GM12865 (cell line): Measurements from ENCODE around the gene UBE2J2.

Experiments
- DNase-seq: peaks from one replicate; pipeline ENCODE4 v3.0.0; 2010; ENCODE audit warnings: low read depth
- H3K4me3 ChIP-seq: 2 replicates; pipeline ENCODE4 v1.5.1; 2011; ENCODE audit warnings: mild to moderate bottlenecking, low read depth, low read length, control low read depth
- TF ChIP-seq, protein P1 (sequence below): IDR thresholded peaks from 2 replicates; pipeline ENCODE4 v1.5.1; 2011; ENCODE audit warnings: low read length, control low read depth, low read depth, inconsistent platforms; ENCODE audit not compliant: insufficient read depth; ENCODE audit errors: missing control alignments

UBE2J2 gene

DNA sequence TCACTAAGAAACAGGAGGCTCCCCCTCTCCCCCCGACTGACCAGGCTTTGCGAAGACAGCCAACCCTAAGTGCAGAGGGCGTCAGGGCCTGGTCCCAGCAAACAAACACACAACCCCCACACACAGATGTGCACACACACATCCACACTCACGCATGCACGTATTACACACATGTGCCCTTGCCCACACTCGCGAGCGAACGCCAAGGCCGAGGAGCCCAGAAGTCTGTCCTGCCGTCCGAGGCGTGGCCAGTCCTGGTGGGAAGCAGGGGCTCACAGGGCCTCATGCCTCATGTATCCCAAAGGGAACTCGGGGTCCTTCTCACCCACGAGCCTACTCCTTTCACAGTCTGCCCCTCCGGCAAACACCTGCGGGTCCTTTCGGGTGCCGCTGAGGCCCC, 43.9 kb downstream of the UBE2J2 start:
- TF ChIP-seq, protein P1, sequence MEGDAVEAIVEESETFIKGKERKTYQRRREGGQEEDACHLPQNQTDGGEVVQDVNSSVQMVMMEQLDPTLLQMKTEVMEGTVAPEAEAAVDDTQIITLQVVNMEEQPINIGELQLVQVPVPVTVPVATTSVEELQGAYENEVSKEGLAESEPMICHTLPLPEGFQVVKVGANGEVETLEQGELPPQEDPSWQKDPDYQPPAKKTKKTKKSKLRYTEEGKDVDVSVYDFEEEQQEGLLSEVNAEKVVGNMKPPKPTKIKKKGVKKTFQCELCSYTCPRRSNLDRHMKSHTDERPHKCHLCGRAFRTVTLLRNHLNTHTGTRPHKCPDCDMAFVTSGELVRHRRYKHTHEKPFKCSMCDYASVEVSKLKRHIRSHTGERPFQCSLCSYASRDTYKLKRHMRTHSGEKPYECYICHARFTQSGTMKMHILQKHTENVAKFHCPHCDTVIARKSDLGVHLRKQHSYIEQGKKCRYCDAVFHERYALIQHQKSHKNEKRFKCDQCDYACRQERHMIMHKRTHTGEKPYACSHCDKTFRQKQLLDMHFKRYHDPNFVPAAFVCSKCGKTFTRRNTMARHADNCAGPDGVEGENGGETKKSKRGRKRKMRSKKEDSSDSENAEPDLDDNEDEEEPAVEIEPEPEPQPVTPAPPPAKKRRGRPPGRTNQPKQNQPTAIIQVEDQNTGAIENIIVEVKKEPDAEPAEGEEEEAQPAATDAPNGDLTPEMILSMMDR = no peak
- H3K4me3 ChIP-seq = no peak overlapping the region
- no peak for DNase-seq

DNA sequence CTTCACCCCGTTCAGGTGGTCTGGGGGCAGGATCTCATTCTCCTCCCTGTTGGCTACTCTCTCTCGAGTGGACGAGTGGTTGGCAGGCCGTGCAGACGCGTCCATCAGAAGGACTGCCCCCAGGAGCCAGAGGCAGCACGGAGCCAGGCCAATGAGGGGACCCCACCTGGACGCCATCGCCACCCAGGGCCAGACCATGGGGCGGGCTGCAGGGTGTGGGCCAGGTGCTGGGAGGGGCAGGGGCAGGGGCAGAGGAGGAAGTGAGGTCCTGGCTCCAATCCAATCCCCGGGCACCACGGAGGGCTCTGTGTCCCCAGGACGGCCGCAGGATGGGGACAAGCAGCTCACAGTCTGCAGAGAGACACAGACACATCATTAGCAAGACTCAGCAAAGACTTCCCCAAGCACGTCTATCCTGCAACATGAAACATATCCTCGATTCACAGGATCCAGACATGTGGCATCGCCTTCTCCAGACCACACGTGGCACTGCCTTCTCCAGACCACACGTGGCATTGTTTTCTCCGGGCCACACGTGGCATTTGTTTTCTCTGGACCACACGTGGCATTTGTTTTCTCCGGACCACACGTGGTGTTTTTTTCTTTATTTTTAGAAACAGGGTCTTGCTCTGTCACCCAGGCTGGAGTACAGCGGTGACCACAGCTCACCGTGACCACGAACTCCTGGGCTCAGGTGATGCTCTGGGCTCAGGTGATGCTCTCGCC, 44.9 kb downstream of the UBE2J2 start:
- DNase-seq = no peak
- TF ChIP-seq, protein P1 = no peak
- H3K4me3 ChIP-seq = no peak overlapping the region

DNA sequence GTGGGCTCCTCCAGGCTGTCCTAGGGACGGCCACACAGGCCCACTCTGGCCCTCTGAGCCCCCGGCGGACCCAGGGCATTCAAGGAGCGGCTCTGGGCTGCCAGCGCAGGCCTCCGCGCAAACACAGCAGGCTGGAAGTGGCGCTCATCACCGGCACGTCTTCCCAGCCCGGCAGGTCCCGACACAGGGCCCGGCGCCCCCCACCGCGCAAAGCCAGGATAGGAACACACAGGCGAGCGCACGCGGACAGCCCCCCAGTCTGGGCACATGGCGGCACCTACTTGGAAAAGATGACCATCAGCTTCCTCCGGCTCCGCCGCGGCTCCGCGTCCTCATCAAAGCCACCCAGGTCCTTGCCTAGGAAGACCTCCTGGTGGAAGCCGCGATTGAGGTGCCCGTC, 45.5 kb downstream of the UBE2J2 start:
- TF ChIP-seq, protein P1 = no peak
- DNase-seq = no peak
- H3K4me3 ChIP-seq = no peak overlapping the region

DNA sequence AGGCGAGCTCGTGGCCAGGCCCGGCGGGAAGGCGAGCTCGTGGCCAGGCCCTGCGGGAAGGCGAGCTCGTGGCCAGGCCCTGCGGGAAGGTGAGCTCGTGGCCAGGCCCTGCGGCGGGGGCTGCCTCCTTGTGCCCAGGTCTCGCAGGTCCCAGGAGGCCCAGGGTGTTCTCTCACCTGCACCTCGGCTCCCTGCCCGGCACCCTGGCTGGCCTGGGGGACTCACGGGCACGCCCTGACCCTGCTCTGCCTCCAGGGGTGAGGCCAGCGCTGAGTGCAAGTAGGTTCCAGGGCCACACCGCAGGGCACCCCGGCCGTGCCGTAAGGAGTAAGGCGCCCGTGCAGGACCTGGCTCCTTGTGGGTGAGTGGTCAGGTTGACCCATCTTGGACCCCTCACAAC, 46.3 kb downstream of the UBE2J2 start:
- DNase-seq = no peak

DNA sequence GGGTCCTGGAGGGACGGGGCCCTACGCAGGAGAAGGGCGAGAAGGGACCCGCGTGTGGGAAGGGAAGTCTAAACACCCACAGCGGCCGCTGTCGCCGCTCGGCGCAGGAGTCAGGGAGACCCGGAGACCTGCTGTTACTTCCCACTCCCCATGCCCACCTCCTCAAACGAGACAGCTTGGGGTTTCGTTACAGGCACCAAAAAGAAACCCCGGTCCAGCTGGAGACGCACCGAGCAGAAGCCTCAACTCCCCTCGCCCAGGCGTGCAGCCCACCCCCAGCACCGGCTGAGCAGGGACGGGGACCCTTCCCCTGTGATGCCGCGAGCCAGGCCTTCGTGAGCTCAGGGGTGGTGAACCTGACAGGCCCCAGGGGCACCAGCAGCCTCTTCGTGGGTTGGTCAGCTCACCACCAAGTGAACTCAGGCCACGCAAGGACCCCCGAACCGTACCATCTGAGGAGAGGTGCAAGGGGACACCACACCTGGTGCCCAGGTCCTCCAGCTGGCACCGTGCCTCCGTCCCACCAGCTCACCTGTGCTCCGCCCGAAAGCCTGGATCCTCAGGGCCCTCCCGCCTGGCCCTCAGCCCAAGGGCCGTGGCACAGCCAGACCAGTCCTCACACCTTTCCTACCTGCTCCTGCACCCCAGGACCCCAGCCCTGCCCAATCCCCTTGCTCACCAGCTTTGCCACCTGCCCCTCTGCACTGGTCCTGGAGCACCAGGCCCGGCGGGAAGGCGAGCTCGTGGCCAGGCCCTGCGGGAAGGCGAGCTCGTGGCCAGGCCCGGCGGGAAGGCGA, 46.9 kb downstream of the UBE2J2 start:
- no peak for DNase-seq
- no peak overlapping the region for H3K4me3 ChIP-seq
- TF ChIP-seq, protein P1 = no peak

More for the DNA sequence above, 46.3 kb downstream of the UBE2J2 start:
- TF ChIP-seq, protein P1 = no peak
- no peak overlapping the region for H3K4me3 ChIP-seq

DNA sequence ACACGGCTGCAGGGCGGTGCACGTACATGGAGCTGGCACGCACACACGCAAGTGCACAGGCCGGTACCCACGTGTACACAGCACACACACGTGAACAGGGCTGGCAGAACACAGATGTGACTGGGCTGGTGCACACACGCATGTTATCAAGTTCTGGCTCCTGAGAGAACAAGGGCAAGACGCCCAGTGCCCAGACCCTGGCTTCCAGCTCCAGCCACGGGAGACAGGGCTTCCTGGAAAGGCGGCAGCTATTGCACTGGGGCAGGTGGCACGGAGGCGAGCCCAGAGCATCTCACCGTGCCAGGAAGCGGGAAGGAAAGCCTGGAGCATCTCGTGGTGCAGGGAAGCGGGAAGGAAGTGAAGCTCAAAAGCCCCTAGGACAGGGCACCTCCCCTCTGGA, 47.7 kb downstream of the UBE2J2 start:
- TF ChIP-seq, protein P1 = no peak
- no peak overlapping the region for H3K4me3 ChIP-seq

More for the DNA sequence above, 47.7 kb downstream of the UBE2J2 start:
- DNase-seq = no peak
